Right lobe of liver (tissue), 4 donors: ENCODE data around the gene ZNHIT6.

ENCODE experiments used
- CTCF ChIP-seq, 4 donors: fragments of 200-600 bp in 3 of 4; fragments of 450-650 bp in 1 of 4; IDR thresholded peaks; one replicate each; pipeline versions ENCODE4 v1.5.1 to v1.8.0; 2016 to 2022; ENCODE audit warnings: antibody characterized with exemption in 4 of 4, mild to moderate bottlenecking in 2 of 4
- POLR2A ChIP-seq: fragments of 450-650 bp; IDR thresholded peaks from one replicate; pipeline ENCODE4 v1.6.1; 2017; ENCODE audit warnings: antibody characterized with exemption, mild to moderate bottlenecking
- donor health status: DM: no; HTN: no; CAD: no.
- donor health status: DM: no; HTN: no; CAD: no.
- donor health status: DM: no; HTN: yes; CAD: no.

GRCh38 chr1:85700422-85700821, 7.8 kb downstream of the ZNHIT6 start:
- TF ChIP-seq CTCF (IDR thresholded peaks at IDR 0.05) (no peak), POLR2A (no peak)
